ENCODE measurements around the gene MGMT.

Gene MGMT

DNA sequence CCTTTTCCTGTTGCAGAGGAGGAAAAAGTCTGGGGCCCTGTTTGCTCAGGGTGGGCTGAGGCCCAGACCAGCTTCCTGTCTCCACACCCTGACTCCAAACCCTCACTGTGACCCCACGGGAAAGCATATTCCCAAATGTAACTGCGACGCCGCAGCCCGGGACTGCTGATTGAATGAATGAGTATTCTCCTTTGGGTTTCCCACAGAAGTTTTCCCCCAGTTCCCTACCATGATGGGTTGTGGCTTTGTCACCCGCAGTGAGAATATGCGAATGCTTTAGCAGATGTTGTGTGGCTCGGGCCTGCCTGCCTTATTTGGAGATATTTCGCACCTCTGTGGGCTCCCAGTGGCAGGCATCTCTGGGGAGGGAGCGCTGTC is 50.6 kb downstream of the MGMT start:
- in situ Hi-C loops (cut with MboI; ENCODE audit: low sequenced_read_pairs): no loop called here

DNA sequence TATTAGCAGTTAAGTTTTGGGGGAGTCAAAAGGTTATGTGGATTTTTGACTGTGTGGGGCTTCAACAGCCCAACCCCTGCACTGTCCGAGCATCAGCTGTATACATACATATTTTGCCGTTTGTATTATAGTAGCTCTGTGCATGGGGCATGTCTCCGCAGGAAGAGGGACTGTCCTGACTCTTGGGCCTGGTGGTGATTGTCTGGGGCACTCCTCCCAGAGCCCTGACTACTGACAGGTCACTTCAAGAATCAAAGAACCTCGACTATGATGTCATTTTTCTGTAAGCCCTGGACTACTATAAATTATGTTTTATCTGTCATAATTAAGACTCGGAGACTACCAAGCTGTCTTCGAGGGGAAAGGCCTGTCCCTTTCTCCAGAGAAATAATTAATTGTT is 51.8 kb downstream of the MGMT start:
- in situ Hi-C loops (cut with MboI; ENCODE audit: low sequenced_read_pairs): no loop called here

DNA sequence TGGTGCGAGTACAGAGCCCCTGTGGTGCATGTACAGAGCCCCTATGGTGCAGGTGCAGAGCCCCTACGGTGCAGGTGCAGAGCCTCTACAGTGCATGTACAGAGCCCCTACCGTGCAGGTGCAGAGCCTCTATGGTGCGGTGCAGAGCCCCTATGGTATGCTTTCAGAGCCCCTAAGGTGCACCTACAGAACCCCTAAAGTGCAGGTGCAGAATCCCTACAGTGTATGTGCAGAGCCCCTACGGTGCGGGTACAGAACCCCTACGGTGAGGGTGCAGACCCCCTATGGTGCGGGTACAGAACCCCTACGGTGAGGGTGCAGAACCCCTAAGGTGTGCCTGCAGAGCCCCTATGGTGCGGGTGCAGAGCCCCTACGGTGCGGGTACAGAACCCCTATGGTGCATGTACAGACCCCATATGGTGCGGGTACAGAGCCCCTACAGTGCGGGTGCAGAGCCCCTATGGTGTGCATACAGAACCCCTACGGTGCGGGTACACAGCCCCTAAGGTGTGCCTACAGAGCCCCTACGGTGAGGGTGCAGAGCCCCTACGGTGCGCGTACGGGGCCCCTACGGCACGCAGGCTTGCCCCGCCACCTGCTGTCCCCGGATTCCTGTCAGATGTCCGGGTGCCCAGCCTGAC is 53.5 kb downstream of the MGMT start:
- in situ Hi-C loops (cut with MboI; ENCODE audit: low sequenced_read_pairs): no loop called here

DNA sequence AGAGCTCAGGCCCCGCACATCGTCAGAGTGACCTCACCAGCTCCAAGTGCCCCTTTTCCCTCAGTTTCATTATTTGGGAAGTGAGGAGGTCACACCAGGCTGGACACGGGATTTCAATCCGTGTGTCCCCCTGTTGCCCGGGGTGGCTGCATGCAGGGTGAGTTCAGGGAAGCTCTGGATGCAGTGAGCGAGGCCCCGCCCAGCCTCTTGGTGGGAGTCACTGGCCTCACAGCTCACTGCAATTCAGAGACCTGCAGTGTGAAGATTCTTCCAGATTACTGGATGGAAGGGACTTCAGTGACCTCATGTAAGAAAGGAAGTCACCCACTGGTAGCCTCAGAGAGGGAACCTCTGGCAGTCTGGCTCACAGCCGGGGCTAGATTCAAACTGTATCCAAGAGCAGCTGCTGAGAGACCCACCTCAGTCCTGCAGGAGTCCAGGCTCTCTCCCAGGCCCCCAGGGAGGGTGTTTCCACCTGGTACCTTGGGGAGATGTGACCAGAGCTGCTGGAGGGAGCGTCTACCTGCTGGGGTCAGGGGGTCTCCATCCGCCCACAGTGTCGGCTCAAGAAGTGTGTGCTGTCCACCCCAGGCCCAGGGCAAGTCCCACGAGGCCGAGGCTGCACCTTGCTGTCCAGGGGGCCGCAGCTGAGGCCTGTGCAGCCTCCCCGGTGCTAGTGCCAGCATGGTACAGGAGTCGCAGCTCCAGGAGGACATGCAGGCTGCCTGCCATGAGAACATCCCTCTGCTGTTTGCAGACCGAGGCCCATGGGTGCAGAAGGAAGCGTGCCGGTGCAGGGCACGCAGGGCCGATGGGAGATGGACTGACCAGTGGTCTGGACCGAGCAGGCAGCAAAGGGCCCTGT is 54.4 kb downstream of the MGMT start:
- in situ Hi-C loops (cut with MboI; ENCODE audit: low sequenced_read_pairs): no loop called here

DNA sequence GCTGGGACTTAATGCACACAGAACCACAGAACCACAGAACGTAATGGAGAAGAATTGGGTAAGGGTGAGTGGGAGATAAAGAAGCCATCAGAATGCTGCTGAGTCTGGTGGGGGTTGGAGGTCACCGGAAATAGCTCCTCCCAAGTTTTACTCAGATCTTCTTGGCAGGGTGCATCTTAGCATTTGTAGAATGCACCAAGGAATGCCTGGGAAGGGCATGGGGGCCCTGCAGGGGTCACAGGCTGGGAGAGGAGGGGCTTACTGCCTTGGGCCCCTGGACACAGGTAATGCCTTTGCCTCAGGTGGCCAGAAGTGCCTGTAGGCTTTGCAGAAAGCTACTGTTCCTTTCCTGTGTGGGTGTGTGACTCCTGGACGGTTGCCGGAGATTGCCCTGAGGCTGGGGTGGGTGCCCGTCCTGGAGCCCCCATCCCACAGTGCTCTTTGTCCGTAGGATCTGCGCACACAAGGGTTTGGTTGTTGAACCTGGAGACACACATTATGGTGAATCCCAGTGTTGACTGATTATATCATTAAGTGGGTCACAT is 55.1 kb downstream of the MGMT start:
- in situ Hi-C loops (cut with MboI; ENCODE audit: low sequenced_read_pairs): no loop called here

DNA sequence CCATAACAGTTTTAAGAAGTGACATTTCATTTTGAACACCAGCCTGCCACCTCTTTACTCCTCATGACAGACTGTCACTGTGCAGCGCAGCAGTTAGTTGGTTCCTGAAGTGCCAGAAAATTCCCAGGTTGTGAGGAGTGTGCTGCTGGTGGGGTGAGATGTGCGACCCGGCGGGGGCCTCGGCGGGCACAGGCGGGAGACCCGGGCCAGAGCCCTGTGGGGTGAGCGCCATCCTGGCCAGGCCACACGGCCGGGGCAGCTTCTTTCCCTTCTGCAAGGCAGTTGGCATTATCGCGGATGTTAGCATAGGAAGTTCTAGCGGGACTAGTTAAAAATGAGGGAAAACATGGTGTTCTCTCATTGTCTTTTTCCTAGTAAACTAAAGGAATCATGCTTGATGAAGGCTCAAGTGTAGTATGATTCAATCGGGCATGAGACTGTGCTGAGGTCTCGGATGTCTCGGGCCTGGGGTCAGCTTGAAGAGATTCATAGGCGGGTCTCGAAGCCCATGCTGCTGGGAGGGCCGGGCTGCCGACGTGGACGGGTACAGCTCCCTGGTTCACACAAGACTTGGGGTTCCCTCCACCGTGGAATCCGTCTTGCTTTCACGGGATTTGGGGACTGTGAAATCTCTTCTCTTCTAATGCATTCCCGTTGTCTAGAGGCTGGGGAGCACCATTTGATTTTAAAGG is 56.1 kb downstream of the MGMT start:
- in situ Hi-C loops (cut with MboI; ENCODE audit: low sequenced_read_pairs): no loop called here

DNA sequence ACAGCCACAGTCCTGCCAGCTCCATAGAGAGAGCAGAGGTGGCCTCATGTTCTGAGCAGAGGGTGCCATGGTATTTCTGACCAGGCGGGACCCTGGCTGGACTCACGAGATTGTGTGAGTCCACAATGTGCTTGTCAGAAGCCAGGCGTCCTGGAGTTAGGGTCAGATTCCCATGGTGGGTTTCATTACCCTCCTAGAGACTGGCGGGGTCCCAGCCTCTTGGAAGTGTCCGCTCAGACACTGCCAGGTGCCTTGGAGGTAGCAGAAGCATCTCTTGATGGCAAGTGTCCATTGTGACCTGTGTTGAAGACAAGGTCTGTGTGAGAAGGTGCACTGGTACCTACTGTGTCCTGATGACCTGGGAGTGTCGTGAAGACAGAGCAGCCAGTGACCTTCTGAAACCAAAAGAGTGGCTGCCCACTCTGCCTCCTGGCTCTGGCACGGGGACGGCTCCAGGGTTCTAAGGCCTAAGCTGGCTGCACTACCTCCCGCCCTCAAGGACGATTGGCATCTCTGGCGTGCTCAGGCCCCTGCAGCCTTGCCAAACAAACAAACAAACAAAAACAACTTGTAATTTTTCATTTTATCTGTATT is 56.8 kb downstream of the MGMT start:
- in situ Hi-C loops (cut with MboI; ENCODE audit: low sequenced_read_pairs): no loop called here

DNA sequence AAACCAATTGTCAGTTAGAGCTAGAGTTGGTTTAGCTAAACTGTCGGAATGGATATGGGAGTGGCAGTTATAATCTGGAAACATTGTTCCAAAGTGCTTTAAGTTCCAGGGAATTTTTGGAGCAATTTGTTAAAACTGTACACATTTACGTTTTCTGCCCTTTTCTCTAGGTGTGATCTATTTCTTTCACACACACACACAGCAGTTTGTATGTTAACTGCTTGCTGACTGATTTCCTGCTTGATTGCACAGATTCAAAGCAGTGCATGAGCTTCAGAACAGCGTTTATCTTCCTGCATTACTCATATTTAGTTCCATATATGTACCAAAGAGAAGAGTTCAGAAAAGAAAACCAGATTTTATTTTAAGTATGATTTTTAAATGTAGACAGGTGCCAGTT is 57.9 kb downstream of the MGMT start:
- in situ Hi-C loops (cut with MboI; ENCODE audit: low sequenced_read_pairs): no loop called here

DNA sequence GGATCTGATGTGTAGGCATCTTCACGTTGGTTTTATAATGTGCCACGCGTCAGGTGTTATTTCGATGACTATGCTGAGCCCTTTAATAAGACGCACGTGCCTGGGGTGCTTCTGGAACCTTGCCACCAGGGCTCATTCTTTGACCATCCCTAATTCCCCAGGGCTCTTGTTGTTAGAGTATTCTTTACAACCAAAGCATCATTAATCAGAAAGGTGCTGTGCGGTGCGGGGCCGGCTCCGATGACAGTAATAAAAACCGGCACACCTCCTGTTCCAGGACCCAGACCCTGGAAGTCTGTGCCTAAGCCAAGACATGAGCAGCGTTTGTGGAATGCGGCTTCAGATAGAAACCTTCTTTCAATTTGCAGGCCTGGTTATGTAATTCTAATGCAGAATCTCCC is 58.4 kb downstream of the MGMT start:
- in situ Hi-C loops (cut with MboI; ENCODE audit: low sequenced_read_pairs): no loop called here

DNA sequence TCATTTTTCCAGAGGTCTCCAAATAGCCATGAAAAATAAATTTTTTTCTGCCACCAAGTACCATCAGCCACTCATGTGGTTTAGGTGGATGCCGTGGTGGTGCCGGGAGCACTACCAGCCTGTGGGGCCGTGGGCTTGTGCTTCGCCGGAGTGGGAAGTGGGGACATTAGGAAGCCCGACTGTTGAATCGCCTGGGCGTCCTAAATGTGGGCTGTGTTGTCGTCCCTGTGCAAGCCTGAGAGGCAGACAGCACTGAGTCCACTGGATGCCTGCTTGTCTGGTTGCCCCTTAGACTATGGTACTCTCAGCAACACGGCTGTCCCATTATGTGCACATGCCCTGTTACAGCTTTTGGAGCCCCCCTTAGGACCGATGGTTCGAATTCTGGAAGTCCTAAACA is 59.9 kb downstream of the MGMT start:
- in situ Hi-C loops (cut with MboI; ENCODE audit: low sequenced_read_pairs): no loop called here

DNA sequence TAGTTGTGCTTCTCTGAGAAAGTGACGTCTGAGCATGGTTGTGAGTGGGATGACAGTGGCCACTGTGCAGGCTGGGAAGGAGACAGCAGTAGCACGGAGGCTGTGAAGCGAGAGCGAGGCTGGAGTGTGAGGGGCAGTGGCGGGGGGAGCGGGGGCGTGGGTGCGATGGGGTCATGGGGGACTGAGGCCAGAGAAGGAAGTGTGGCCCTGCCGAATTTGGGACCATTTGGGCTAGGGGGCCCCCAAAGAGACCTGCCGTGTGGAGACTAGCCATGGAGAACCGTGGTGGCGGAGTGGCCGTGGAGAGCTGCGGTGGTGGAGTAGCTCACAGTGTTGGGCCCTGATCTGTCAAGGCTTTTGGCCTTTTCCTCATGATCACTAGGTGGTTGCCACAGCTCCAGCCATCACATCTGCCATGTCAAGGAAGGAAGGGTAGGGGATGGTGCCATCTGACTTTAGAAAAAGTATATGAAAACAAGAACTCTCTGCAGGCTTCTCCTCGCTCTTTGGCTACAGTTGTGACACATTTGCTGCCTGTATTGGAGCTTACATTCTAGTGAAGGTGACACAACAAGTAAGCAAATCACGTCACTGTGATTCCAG is 61.4 kb downstream of the MGMT start:
- in situ Hi-C loops (cut with MboI; ENCODE audit: low sequenced_read_pairs): no loop called here

DNA sequence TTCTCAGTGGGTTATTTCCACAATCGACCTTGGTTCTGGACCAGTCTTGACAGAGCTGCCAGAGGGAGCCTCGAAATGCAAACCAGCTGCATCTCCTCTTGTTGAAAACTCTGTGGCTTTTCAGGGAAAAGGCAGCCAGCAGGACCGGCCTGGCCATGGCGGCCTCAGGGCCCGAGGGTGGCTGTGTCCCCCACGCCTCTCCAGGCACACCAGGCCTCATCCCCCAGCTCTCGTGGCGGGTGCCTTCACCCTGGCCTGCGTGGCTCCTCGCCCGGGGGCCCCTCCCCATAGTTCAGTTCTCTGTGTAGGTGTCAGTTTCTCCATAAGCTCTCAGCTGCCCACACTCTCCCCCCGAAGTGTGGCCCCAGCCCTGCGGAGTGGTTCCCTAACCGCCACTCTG is 63.5 kb downstream of the MGMT start:
- in situ Hi-C loops (cut with MboI; ENCODE audit: low sequenced_read_pairs): no loop called here

DNA sequence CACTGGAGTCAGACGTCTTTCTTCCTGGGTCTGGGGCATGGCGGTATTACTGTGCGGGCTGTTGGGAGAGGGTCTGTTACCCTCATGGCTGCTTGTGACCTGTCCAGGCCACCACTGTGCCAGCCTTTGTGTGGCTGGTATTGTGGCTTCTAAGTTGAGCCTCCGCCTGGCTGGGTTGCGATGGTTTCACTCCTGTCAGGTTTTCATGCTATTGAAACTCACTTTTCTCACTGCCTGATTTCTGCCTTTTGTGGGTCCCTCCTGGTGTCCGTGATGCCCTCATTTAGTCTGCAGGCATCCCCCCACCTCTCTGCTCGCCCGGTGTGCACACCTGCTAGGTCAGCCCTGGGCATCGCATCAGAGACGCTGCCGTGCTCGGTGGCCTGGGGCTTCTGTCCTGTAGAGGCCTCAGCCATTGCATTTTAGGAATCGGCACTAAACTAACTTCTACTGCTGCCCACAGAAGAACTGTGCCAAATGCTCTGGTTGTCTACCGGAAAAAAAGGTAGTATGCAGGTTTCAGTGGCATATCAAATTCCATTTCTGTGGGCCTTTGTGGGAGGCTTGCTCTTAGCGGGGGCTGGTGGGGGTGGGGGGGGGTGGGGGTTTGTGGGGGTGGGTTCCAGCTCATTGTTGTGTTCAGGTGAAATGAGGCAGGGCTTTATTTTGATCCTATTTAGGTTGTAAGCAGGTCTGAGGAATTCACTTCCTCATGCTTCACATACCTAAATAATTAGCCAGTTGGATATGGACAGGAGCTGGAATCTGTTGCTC is 64.3 kb downstream of the MGMT start:
- in situ Hi-C loops (cut with MboI; ENCODE audit: low sequenced_read_pairs): no loop called here

DNA sequence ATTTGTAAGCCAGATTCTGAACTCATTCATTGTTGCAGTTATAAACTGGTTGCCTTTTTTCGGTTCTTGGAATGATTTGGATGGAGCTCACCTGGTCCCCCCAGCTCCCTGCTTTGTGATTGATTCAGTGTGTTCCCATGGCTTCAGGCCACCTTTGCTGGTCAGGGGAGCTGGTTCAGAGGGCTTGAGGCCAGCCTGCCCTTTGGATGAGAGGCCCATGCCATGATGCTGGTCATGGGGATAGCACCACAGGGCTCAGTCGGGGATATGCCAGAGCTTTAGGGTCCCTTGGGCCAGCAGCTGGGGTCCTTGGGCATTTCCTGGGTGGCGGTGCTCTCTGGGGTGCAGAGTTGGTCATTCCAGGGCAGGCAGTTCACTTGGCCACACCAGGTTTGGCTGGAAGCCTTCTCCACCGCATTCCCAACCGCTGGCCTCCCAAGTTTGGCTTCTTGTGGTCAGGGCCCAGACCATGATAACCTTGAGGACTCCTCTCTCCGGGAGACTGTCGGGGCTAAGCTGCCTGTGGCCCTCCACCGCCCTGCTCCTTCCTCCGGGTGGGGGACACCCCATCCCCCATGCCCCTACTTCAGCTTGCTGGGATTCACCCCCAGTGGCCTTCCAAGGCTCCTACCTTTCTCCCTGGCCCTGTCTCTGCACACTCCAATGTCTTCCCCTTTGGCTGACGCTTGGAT is 65.1 kb downstream of the MGMT start:
- in situ Hi-C loops (cut with MboI; ENCODE audit: low sequenced_read_pairs): no loop called here

DNA sequence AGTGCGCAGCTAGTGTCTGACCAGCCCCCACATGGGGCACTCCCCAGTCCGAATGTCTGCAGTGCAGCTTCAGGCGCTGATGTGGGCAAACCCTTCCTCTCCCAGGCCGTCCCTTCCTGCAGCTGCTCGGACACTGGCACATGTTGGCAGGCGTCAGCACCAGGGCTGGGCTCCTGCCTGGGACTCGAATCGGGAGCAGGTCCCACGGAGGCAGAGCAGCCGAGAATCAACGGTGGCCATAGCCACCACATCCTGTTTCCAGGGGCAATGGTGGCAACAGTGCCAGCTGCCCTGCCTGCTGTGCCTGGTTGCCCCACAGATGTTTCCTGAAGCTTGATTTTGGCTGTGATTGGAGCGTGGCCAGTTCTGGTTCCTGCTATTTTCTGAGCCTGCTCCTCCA is 65.8 kb downstream of the MGMT start:
- in situ Hi-C loops (cut with MboI; ENCODE audit: low sequenced_read_pairs): no loop called here

DNA sequence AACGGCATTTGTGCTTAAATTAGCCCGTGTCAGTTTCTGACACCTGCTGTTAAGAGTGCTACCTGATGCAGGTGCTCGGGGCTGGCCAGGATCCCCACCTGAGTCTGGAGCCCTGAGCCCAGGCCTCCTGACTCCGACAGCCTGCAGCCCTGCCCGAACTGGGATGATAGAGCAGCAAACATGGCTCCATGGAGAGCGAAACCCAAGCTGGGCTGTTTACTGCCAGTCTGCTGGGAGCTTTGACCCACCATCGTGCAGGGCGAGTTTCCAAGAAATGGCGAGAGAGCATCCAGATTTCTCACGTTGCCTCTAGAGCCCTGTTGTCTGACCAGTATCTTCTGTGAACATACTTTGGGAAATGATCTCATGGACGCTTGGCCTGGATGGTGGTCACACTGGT is 66.2 kb downstream of the MGMT start:
- in situ Hi-C loops (cut with MboI; ENCODE audit: low sequenced_read_pairs): no loop called here

DNA sequence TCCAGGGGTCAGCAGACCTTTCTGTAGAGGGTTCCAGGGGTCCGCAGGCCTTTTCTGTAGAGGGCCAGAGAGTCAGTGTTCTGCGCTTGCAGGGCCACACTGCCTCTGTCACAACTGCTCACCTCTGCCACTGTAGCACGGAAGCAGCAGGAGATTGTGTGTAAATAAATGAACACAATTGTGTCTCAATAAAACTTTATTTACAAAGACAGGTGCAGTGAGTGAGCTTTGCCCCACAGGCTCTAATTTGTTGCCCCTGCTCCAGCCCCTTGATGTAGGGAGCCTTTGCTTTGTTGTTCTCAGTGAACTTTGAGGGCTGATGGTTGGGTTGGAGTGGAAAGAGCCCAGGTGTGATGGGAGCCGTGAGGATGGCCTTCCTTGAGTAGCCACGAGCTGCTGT is 67.8 kb downstream of the MGMT start:
- in situ Hi-C loops (cut with MboI; ENCODE audit: low sequenced_read_pairs): no loop called here

DNA sequence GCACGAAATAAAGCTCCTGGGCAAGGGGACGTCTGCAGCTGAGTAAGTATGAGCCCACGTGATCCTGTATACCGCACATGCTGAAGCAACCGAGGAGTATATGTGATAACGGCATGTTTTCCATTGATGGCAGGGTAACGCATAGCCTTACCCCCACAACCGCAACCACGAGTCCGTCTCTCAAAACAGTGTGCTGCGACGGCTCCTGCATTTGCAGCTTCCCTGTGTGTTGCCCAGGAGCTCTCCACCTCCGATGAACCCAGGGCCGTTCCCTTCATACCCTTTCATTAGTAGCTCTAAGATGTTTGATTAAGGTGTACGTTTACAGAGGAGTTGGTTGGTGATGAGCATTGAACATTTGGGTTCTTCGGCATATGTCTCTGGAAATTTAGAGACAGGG is 69.3 kb downstream of the MGMT start:
- in situ Hi-C loops (cut with MboI; ENCODE audit: low sequenced_read_pairs): no loop called here

DNA sequence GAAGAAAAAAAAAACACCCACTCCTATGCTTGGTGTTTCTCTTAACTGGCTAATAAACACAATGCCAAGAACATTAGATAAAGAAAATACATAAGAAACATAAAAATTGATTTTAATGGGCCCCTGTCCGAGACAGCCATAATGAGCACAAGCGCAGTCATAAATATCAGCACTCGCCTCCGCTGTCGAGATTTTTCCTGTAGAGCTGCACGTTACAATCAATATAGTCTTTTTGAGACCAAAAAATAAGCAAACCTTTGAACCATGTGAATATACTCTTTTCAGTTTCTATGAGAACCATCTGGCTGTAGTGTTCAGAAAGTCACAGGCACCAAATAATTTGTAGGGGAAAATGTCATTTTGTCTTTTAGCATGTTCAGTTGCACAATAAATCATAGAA is 70.1 kb downstream of the MGMT start:
- in situ Hi-C loops (cut with MboI; ENCODE audit: low sequenced_read_pairs): no loop called here

DNA sequence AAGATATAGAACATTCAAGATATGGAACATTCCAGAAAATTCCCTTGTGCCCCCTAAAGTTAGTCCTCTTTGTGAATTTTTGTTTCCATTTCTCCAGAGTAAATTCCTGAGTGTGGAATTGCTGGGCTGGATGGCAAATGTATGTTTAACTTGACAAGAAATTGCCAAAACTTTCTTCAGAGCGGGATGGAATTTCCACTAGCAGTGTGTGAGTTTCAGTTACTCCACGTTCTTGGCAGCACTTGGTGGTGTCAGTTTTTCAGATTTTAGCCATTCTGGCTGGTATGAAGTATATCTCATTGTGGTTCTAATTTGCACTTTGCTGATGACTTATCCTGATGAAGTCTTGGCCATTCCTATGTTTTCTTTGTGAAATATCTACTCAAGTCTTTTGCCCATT is 71.2 kb downstream of the MGMT start:
- in situ Hi-C loops (cut with MboI; ENCODE audit: low sequenced_read_pairs): no loop called here
